SK-N-MC (cell line): Measurements from ENCODE around the gene RANBP6.
"Not testable (repeated sequence)": the region's sequence is repeated elsewhere in the genome, so short reads cannot be mapped to it uniquely, and the experiment has no call there.

Experiments
- DNase-seq: peaks from one replicate; pipeline ENCODE4 v3.0.0-alpha.2; 2011; ENCODE audit warnings: low read depth, low spot score
- H3K27ac ChIP-seq: fragments of 200-600 bp; sonication (generic); 2 replicates; pipeline ENCODE4 v1.5.1; 2016; ENCODE audit warnings: mixed run types
- H3K36me3 ChIP-seq: fragments of 200-600 bp; sonication (generic); 2 replicates; pipeline ENCODE4 v1.6.1; 2017; ENCODE audit warnings: antibody characterized with exemption, low read length, mixed read lengths; ENCODE audit not compliant: insufficient read depth
- H3K4me3 ChIP-seq: fragments of 200-600 bp; sonication (generic); 2 replicates; pipeline ENCODE4 v1.5.1; 2016
- H3K9ac ChIP-seq: fragments of 200-600 bp; sonication (generic); 2 replicates; pipeline ENCODE4 v1.8.0; 2017; ENCODE audit warnings: mixed run types, mixed read lengths; ENCODE audit not compliant: insufficient read length
- H3K9me3 ChIP-seq: fragments of 200-600 bp; sonication (generic); 2 replicates; pipeline ENCODE4 v1.6.1; 2017; ENCODE audit warnings: low read depth, mild to moderate bottlenecking, antibody characterized with exemption, low read length, moderate library complexity, mixed read lengths
- EZH2 ChIP-seq: fragments of 200-600 bp; sonication (generic); IDR thresholded peaks from one replicate; pipeline ENCODE4 v1.6.1; 2017; ENCODE audit warnings: antibody characterized with exemption
- FOXP2 ChIP-seq: optimal IDR thresholded peaks from 2 replicates; pipeline ENCODE3; 2011; ENCODE audit warnings: mild to moderate bottlenecking, moderate library complexity; ENCODE audit not compliant: insufficient read depth; ENCODE audit errors: extremely low read length, control extremely low read depth
- POLR2AphosphoS5 ChIP-seq: IDR thresholded peaks from 2 replicates; pipeline ENCODE4 v1.6.1; 2012; ENCODE audit warnings: mild to moderate bottlenecking, low read depth, low read length, borderline replicate concordance

RANBP6 gene

DNA sequence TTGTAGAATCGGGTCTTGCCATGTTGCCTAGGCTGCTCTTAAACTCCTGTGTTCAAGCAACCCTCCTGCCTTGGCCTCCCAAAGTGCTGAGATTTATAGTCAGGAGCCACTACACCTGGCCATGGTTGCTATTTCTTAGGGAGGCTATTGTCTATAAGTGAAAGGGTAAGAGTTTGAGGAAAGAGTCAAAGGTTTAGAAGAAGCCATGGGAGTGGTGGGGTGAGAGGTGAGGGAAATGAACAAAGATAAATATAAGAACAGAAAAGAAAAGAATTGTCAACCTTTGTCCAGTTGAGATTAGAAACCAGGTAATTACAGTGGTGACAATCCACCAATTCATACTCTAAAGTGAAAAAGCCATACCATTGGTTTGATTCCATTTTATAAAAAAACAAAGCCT is 32.6 kb upstream of the RANBP6 start:
- Histone ChIP-seq H3K9ac (no peak overlapping the region), H3K27ac (no peak overlapping the region), H3K4me3 (no peak overlapping the region), H3K9me3 (no peaks in the 10 kb centered on the region), H3K36me3 (no peaks in the 10 kb centered on the region)
- no peak for TF ChIP-seq POLR2AphosphoS5
- TF ChIP-seq FOXP2, result no peak
- no peak for DNase-seq

DNA sequence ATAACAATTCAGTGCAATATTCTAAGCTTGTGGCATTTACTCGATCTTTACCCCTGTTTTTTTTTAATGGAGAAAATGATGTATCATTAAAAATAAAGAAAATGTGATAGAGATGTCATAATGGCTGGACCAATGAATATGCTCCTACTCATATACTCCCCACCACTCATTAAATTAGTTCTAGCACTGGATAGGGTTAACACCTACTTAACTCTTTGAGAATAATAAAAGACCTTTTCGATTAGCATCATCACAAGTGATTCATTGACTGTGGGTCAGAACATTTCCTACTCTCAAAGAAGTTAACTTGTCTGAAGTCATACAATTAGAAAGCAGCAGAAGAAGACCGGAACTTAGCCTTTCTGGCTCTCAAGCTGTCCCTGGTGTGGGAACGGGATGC is 31.6 kb upstream of the RANBP6 start:
- Histone ChIP-seq H3K9me3 (no peaks in the 10 kb centered on the region), H3K36me3 (no peaks in the 10 kb centered on the region), H3K9ac (no peak overlapping the region), H3K4me3 (no peak overlapping the region), H3K27ac (no peak overlapping the region)
- TF ChIP-seq EZH2, result no peak
- TF ChIP-seq POLR2AphosphoS5, result no peak
- no peak for TF ChIP-seq FOXP2
- no peak for DNase-seq

DNA sequence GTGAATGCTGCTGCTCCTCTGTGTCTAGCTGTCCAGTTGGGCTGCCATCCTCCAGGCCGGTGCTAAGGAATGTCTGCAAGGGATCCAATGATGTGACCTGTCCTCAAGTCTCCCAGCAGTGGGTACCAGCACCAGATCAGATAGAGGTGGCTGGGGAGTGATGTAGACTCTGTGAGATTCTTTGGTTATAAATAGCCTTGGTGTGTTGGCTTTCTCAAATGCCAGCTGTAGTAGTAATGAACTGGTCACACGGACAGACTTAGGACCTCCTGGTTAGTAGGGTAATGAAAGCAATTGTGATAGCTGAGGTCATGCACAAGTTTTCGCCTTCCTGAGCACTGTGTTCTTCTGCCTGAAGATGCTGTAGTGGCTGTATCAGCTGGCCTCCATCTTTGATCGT is 29.9 kb upstream of the RANBP6 start:
- Histone ChIP-seq H3K27ac (no peak overlapping the region), H3K4me3 (no peak overlapping the region), H3K9ac (no peak overlapping the region), H3K9me3 (no peaks in the 10 kb centered on the region), H3K36me3 (no peaks in the 10 kb centered on the region)
- TF ChIP-seq EZH2 (no peak), FOXP2 (no peak), POLR2AphosphoS5 (no peak)
- DNase-seq, result no peak

DNA sequence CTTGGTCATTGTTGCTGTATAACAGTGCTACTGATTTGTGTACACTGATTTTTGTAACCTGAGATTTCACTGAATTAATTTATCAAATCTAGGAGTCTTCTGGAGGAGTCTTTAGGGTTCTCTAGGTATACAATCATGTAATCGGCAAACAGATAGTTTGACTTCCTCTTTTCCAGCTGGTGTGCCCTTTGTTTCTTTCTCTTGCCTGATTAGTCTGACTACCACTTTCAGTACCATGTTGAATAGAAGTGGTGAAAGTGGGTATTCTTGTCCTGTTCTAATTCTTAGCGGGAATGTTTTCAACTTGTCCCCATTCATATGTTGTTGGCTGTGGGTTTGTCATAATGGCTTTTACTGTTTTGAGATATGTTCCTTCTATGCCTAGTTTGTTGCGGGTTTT is 24.7 kb upstream of the RANBP6 start:
- no peak overlapping the region for H3K9ac ChIP-seq
- no peaks in the 10 kb centered on the region for H3K9me3 ChIP-seq
- TF ChIP-seq POLR2AphosphoS5 (no peak), EZH2 (no peak), FOXP2 (no peak)
- H3K27ac ChIP-seq, result no peak overlapping the region
- DNase-seq, result no peak
- no peaks in the 10 kb centered on the region for H3K36me3 ChIP-seq
- H3K4me3 ChIP-seq, result no peak overlapping the region

DNA sequence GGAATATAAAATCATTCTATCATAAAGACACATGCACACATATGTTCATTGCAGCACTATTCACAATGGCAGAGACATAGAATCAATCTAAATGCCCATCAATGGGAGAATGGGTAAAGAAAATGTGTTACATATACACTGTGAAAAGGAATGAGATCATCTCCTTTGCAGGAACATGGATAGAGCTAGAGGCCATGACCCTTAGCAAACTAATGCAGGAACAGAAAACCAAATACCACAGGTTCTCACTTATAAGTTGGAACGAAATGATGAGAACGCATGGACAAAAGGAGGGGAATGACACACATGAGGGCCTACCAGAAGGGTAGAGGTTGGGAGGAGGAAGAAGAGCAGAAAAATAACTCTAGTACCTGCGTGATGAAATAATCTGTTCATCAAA is 21.0 kb upstream of the RANBP6 start:
- Histone ChIP-seq H3K9me3 (no peaks in the 10 kb centered on the region), H3K36me3 (no peaks in the 10 kb centered on the region), H3K4me3 (no peak overlapping the region), H3K9ac (no peak overlapping the region), H3K27ac (no peak overlapping the region)
- TF ChIP-seq FOXP2 (no peak), POLR2AphosphoS5 (no peak), EZH2 (no peak)
- no peak for DNase-seq

DNA sequence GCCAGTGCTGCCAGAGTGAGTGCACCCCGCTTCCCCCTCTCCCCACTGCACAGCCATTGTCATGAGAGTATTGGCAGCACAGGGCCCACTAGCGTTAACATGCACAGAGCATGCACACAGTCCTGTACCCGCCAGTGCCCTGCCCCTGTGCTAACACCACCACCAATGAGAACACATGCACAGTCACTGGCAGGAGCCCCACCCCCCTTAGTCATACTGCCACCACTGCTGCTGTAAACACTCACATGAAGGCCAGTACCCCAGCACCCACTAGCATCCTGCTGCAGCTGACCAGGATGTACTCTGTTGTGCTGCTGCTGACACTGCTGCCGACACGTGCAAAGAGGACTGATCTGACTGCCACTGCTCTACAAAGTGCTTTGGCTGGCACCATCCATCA is 19.5 kb upstream of the RANBP6 start:
- Histone ChIP-seq H3K27ac (no peak overlapping the region), H3K4me3 (no peak overlapping the region), H3K9ac (no peak overlapping the region), H3K9me3 (no peaks in the 10 kb centered on the region), H3K36me3 (no peaks in the 10 kb centered on the region)
- no peak for TF ChIP-seq POLR2AphosphoS5
- TF ChIP-seq EZH2, result no peak
- TF ChIP-seq FOXP2, result no peak
- no peak for DNase-seq

DNA sequence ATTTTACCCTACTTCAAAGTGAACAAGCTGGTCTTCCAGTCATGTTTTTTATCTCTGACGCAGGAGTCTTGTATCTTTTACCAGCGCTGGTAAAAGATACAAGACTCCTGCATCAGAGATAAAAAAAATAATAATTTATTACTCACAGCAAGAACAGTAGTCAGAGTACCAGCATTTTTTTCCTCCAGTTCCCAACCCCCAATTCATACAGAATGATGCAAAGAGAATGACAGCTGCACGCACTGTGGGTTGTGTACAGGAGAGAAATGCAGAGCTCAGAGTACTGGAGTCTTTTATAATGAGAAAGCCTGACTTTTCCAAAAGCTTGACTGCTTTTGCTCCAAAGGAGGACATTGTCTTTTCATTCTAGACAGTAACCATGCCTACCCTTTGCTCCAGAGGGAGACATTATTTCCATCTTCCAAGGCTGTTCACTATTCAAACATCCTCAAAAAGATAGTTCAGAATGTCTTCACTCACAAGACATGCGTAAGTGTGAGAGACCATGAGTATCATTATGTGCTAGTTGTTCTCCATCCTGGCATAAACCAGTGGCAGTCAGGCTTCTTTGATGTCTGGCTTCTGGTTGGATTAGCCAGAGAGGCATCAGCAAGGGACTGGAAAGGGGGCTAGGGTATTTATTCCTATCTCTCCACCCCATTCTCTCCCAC is 14.3 kb upstream of the RANBP6 start:
- Histone ChIP-seq H3K4me3 (no peak overlapping the region), H3K27ac (no peak overlapping the region), H3K9ac (no peak overlapping the region), H3K36me3 (no peaks in the 10 kb centered on the region), H3K9me3 (no peaks in the 10 kb centered on the region)
- no peak for DNase-seq
- no peak for TF ChIP-seq FOXP2
- TF ChIP-seq POLR2AphosphoS5, result no peak
- TF ChIP-seq EZH2, result no peak

DNA sequence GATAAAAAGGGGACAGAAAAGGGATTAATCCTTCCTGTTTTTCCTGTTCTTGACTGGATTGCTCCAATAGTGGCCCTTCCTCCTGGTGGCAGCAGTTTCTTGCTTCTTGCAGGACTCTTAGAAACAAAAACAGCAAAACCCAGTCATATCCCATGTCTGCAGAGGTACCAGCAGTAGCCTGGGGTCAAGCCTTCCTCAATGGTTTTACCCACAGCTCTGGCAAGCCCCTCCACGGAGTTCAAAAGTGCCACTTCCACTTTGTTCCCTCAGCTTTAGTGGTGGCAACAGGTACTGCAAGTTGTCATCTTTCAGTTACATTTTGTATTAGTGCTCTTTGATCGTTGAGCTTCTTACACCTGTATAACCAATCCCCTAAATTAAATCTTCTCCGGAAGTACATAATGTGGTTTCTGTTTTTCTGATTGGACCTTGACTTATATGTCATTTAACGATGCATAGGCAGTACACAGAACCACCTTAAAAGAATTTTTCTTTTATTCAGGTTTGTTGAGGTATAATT is 8.7 kb upstream of the RANBP6 start:
- Histone ChIP-seq H3K9me3 (no peaks in the 10 kb centered on the region), H3K27ac (no peak overlapping the region), H3K4me3 (no peak overlapping the region), H3K36me3 (no peaks in the 10 kb centered on the region), H3K9ac (no peak overlapping the region)
- DNase-seq, result no peak
- TF ChIP-seq POLR2AphosphoS5 (no peak), FOXP2 (no peak), EZH2 (no peak)

DNA sequence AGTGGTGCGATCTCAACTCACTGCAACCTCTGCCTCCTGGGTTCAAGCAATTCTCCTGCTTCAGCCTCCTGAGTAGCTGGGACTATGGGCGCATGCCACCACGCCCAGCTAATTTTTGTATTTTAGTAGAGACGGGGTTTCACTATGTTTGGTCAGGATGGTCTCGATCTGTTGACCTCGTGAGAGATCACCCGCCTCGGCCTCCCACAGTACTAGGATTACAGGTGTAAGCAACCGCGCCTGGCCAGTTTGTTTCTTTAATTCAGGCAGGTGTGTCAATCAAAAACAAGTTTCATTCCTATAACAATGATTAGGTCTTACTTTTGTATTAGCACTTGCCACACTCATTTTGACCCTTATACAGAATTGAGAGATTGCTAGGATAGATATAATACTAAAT is 1.6 kb upstream of the RANBP6 start:
- not testable (repeated sequence) for H3K9me3 ChIP-seq, H3K9ac ChIP-seq, DNase-seq, H3K4me3 ChIP-seq, H3K27ac ChIP-seq
- H3K36me3 ChIP-seq, result peaks cover 27% of the 10 kb centered on the region
